Stimulated activated CD8-positive, alpha-beta memory T cell treated with anti-CD3 and anti-CD28 coated beads, Interleukin-2, amount 100 ng/mL, for 1 hour (primary cell): ENCODE data around the gene PDIK1L.

Experiments used
- DNase-seq, 2 donors: peaks; one replicate each; pipeline ENCODE4 v3.0.0-alpha.2; 2020; ENCODE audit warnings: low read depth in 2 of 2

The PDIK1L gene

GRCh38 chr1:26155370-26156284 is 44.0 kb downstream of the PDIK1L start:
- DNase-seq, result no peak

GRCh38 chr1:26156285-26157038 is 44.8 kb downstream of the PDIK1L start:
- DNase-seq, result no peak

GRCh38 chr1:26158271-26158907 is 46.8 kb downstream of the PDIK1L start:
- no peak for DNase-seq

- DNase-seq, result no peak
Measured at GRCh38 chr1:26158908-26159742, 47.5 kb downstream of the PDIK1L start, which contains the start of gene FAM110D. Gene FAM110D, plus strand, starts transcription at chr1:26159079. Its CDS starts 2,213 bp downstream, at chr1:26161292.

- DNase-seq, result no peak
Measured at GRCh38 chr1:26159743-26160039, 48.1 kb downstream of the PDIK1L start.

- DNase-seq, result no peak
Measured at GRCh38 chr1:26160527-26161414, 49.1 kb downstream of the PDIK1L start.

- no peak for DNase-seq
Measured at GRCh38 chr1:26161415-26162219, 50.0 kb downstream of the PDIK1L start.

GRCh38 chr1:26162220-26162709 is 50.6 kb downstream of the PDIK1L start:
- DNase-seq, result no peak

GRCh38 chr1:26163684-26164035 is 52.0 kb downstream of the PDIK1L start:
- DNase-seq, result no peak

GRCh38 chr1:26164036-26164860 is 52.6 kb downstream of the PDIK1L start:
- DNase-seq, result peak in 1 of 2 donors; percentile 30

- no peak for DNase-seq
Measured at GRCh38 chr1:26164861-26165842, 53.5 kb downstream of the PDIK1L start.

GRCh38 chr1:26166719-26167281 is 55.2 kb downstream of the PDIK1L start:
- DNase-seq, result no peak

- DNase-seq, result no peak
Measured at GRCh38 chr1:26168410-26169197, 57.0 kb downstream of the PDIK1L start, which contains the start of gene C1orf232. Gene C1orf232, minus strand, starts transcription at chr1:26168963. Its CDS starts 464 bp downstream, at chr1:26168499.

GRCh38 chr1:26169198-26169554 is 57.6 kb downstream of the PDIK1L start:
- no peak for DNase-seq

GRCh38 chr1:26169669-26170471 is 58.2 kb downstream of the PDIK1L start, which contains the start of gene ZNF593:
Gene ZNF593, plus strand, starts transcription at chr1:26169908. Its CDS starts 76 bp downstream, at chr1:26169984.
- DNase-seq, result peak; percentile 72 to 74
